Stimulated activated naive CD8-positive, alpha-beta T cell treated with anti-CD3 and anti-CD28 coated beads, Interleukin-15, Interleukin-2, amounts not matched to agents 100 U/mL and 50 U/mL, for 24 hours (primary cell): ENCODE measurements around the gene KLK14.
A peak's percentile ranks its signal among the peaks of the same experiment; 100 is the strongest.

Source experiments
- ATAC-seq: fragments of 150-1000 bp; cut with Tn5 transposase; one replicate; pipeline ENCODE4 v1.10.0; 2021
- DNase-seq: peaks from one replicate; pipeline ENCODE4 v3.0.0; 2021

KLK14 gene, protein sequence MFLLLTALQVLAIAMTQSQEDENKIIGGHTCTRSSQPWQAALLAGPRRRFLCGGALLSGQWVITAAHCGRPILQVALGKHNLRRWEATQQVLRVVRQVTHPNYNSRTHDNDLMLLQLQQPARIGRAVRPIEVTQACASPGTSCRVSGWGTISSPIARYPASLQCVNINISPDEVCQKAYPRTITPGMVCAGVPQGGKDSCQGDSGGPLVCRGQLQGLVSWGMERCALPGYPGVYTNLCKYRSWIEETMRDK

DNA sequence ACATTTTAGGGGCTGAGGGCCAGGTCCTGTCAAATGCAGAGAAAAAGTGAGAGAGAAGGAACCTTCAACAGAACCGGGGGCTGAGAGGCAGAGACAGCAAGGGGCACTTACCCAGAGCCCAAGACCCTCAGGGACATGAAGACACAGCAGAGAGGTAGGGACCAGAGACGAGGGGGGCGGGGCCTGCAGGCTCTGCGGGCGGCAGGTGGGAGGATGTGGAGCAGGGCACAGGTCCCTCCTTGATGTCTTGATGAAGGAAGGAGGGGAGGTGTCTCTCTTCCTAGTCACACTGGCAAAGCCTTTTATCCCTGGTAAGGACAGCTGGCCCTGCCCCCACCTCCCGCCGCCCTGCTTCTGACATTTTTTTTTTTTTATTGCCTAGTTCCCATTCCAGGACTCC is at the start of gene KLK14:
TSS of gene KLK14 (minus strand) at position 277 of the 400 bp plus-strand sequence. CDS start at position 4, 273 bp downstream.
- no peak for DNase-seq
- ATAC-seq = no peak

DNA sequence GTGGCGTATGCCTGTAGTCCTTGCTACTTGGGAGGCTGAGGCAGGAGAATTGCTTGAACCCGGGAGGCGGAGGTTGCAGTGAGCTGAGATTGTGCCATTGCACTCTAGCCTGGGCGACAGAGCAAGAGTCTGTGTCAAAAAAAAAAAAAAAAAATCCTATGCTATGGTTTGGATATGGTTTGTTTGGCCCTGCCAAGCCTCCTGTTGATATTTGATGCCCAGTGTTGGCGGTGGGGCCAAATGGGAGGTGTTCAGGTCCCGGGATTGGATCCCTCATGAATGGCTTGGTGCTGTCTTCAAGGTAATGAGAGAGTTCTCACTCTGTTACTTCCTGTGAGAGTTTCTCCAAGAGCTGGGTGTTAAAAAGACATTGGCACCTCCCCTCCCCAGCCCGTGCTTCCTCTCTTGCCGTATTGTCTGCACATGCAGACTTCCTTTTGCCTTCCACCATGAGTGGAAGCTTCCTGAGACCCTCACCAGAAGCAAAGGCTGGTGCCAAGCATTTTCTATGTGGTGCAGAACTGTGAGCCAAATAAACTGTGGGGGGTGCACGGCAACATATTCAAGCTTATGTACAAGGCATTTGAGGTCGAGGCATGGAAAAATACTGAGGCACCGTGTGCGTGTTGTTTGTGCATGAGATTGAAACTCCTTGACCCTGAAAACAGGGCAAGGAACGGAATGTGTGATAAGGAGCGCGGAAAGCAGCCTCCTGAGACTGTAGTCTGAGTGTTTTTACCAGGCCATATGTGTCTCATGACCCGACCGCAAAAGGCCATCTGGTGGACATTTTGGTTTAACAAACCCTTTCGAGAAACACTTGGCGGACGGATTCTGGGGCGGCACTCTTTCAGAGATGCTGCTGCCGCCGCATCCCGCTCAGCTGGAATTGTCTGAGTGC is 49.3 kb upstream of the KLK14 start:
- peak; percentile 41 for ATAC-seq
- DNase-seq = peak; percentile 45

DNA sequence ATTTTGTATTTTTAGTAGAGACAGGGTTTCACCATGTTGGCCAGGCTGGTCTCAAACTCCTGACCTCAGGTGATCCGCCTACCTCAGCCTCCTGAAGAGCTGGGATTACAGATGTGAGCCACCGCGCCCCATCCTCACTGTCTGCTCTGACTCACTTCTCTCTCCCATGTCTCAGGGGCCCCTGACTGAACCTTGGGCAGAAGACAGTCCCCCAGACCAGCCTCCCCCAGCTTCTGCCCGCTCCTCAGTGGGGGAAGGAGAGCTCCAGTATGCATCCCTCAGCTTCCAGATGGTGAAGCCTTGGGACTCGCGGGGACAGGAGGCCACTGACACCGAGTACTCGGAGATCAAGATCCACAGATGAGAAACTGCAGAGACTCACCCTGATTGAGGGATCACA is 47.0 kb upstream of the KLK14 start:
- DNase-seq = no peak
- no peak for ATAC-seq

DNA sequence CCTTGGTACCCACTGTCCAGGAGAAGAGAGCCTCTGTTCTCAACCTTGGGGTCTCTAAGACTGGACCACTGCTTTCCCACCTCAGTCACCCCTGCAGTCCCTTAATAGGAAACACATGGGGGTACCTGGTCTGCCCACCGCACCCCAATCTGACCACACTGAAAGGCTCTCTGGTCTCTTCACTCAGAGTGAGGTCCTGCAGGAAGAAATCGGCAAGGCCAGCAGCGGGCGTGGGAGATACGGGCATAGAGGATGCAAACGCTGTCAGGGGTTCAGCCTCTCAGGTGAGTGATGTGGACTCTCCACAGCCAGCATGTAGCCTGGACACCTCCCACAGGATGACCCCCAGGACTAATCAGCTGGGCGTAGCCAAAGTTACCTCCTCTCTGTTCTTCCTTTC is 45.5 kb upstream of the KLK14 start:
- DNase-seq (no peak), ATAC-seq (no peak)

DNA sequence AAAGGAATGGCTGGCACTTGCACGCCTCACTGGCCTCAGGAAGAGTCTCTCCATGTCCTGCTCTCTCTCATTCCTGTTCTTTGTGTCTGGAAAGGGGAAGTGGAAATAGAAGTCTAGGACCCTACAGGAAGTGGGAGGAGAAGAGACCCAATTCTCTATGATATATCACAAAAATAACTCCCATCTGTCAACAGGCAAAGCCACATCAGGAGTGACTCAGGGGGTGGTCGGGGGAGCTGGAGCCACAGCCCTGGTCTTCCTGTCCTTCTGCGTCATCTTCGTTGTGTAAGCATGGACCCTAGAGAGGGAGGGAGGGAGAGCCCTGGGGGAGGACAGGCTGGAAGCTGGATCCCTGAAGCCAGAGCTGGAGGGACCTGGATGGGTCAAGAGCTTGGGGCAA is 45.1 kb upstream of the KLK14 start:
- DNase-seq = peak; percentile 49
- ATAC-seq = peak; percentile 42

DNA sequence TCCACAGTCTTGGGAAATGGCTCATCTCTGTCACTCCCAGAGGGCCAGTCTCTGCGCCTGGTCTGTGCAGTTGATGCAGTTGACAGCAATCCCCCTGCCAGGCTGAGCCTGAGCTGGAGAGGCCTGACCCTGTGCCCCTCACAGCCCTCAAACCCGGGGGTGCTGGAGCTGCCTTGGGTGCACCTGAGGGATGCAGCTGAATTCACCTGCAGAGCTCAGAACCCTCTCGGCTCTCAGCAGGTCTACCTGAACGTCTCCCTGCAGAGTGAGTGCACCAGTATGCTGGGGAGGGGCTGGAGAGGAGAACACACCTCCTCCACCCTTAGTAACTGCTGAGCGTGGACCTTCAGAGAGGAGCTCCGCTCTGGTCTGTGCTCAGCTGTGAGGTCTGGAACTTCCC is 44.3 kb upstream of the KLK14 start:
- DNase-seq (no peak), ATAC-seq (no peak)

DNA sequence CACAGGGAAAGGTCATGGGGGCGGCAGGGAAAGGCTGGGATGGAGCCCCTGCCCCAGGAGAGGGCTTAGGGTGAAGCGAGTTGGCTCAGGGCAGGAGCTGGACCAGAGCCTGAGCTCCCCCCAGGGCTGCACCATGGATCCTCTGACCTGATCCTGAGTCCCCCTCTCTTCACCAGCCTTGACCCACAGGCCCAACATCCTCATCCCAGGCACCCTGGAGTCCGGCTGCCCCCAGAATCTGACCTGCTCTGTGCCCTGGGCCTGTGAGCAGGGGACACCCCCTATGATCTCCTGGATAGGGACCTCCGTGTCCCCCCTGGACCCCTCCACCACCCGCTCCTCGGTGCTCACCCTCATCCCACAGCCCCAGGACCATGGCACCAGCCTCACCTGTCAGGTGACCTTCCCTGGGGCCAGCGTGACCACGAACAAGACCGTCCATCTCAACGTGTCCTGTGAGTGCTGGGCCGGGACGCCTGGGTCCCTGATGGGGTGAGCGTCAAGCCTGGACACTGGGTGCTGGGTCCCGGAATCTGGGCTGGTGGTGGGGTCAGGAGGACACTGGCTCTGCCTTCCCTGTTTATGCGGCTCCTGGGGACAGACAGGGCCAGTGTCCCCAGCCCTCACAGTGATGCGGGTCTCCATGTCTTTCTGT is 42.9 kb upstream of the KLK14 start:
- ATAC-seq (no peak), DNase-seq (no peak)

DNA sequence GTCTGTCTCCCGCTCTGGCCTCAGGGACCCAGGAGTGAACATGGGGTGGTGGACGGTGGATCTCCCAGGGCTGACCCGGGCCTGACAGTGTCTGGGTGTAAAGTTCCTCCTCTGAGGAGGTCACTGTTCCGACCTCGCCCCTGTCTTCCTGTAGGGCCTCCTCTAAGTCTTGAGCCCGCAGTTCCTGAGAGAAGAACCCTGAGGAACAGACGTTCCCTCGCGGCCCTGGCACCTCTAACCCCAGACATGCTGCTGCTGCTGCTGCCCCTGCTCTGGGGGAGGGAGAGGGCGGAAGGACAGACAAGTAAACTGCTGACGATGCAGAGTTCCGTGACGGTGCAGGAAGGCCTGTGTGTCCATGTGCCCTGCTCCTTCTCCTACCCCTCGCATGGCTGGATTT is 42.0 kb upstream of the KLK14 start, which contains the start of gene SIGLEC9:
TSS of gene SIGLEC9 (plus strand) at position 178 of the 400 bp plus-strand sequence. CDS start at position 247, 69 bp downstream.
- DNase-seq (no peak), ATAC-seq (no peak)

DNA sequence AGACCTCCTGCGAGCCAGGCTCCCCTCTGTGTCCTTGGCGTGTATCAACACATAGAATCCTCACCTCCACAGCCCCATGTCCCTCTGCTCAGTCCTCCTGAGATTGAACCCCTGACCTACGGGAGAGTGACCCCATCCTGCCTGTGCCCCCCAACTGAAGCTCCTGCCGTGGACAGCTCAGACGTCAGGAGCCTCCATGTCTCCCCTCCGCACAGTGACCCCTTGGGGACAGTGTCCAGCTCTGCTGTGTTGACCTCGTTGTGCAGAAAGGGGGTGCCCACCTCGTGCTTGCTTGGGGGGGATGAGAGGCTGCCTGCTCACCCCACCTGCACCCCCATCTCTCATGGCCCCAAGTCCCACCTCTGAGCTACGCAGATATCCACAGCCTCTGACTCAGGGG is 41.5 kb upstream of the KLK14 start:
- DNase-seq = no peak

DNA sequence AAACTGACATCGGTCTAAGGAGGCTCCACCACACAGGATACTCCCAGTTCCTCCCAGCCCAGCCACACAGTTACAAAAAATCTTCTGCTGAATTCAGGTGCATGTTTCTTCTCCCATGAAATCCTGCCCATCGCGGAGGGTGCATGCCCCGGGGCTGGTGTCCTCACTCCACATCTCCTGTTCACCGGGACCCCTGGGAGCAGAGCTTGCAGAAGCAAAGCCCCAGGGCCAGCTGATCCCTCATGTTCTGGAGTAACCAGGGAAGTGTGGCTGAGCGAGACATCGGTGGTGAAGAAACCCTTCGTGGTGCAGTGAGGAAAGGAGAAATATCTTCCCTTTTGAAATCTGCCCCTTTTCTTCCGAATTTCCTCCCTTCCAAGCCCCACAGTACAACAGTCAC is 41.1 kb upstream of the KLK14 start:
- ATAC-seq = no peak
- no peak for DNase-seq

More for the DNA sequence above, 41.5 kb upstream of the KLK14 start:
- ATAC-seq = no peak

DNA sequence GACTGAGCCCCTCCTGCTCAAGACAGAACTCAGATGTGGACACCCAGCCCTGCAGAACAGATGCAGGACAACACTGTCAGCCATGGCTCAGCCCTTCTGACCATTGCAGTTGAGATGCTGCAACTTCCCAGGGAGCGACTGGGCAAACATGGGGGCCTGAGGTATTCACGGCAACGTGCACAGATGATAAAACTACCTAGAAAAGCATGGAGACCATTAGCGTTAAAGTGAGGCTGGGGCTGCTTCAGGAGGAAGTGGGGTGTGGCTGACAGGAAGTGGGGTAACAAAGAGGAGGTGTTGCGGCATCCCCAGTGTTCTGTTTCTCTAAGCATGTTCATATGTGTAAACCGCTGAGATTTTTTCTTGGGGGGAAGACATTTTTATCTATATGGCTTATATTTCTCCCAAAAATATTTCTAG is 40.7 kb upstream of the KLK14 start:
- no peak for DNase-seq
- ATAC-seq = no peak

DNA sequence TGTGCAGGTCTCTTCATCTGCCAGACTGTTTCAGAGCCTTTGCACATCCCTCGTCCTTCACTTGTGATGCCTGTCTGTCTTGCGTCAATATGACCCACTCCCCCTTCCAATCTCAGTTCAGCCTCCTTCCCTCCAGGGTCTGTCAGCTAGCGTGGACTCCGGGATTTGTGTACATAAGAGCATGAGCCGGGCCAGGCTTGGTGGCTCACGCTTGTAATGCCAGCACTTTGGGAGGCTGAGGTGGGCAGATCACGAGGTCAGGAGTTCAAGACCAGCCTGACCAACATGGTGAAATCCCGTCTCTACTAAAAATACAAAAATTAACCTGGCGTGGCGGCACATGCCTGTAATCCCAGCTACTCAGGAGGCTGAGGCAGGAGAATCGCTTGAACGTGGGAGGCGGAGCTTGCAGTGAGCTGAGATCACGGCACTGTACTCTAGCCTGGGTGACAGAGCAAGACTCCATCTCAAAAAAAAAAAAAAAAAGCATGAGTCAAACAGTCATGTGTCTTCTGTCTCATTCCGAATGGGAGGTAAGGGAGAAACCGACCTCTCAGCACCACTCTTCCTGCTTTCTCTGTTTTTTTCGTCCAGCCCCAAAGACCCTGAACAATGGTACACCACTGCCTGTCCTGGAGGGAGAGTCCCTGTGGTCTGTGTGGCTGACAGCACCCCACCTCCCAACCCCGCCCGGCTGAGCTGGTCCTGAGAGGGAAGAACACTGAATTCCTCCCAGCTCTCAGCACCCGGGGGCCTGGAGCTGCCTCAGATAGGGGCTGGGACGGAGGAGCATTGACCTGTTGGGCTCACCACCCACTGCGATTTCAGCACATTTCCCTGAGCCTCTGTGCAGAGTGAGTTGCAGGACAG is 39.7 kb upstream of the KLK14 start:
- peak; percentile 39 for DNase-seq

DNA sequence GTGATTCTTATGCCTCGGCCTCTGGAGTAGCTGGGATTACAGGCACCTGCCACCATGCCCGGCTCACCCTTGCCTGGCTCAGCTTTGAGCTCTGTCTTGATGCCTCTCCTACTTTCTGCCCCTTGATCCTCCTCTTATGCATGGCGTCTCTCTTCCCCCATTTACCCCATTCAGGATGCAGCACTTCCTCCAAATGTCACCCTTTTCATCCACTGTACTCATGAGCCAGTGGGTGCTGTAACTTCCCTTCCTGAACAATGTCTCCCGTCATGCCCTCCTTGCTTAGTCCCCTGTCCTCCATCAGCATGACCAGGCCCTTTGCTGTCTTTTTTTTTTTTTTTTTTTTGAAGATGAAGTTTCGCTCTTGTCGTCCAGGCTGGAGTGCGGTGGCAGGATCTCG is 38.6 kb upstream of the KLK14 start:
- no peak for ATAC-seq

More for the DNA sequence above, 39.7 kb upstream of the KLK14 start:
- peak; percentile 35 for ATAC-seq

DNA sequence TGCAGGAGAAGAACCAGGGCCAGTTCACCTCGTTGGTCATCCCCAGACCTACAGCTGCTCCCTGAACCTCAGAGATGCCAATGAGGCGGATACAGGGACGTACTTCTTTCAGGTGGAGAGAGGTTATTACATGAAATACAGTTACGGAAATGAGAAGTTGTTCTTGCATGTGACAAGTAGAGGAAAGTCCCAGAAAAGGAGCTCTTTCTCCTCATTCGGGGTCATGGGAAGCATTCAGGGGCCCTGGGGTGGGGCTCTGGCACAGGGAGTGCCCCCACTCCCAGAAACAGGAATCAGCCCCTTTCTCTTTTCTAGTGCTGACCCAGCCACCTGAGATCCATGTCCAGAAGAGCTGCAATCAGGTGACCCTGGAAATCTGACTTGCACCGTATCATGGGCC is 37.5 kb upstream of the KLK14 start:
- ATAC-seq (no peak), DNase-seq (no peak)

More for the DNA sequence above, 38.6 kb upstream of the KLK14 start:
- DNase-seq = no peak

DNA sequence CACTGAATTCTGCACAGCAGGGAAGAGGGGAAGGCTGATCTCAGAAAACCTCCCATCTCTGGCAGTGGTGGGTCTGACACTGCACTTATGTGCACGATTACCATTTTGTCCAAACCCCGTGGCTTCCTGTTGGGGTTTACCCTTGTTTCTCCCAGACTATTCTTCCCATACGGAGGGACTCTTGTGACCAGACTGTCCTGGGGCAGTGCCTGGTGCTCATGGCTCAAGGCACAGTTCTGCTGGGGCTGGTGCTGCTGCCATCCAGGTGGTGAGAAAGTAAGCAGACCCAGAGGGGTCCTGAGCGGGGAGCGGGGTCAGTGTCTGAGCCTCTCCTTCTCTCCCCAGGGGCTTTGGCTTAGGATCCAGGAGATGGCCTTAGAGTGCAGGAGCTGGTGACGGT is 36.9 kb upstream of the KLK14 start:
- ATAC-seq (no peak), DNase-seq (no peak)

DNA sequence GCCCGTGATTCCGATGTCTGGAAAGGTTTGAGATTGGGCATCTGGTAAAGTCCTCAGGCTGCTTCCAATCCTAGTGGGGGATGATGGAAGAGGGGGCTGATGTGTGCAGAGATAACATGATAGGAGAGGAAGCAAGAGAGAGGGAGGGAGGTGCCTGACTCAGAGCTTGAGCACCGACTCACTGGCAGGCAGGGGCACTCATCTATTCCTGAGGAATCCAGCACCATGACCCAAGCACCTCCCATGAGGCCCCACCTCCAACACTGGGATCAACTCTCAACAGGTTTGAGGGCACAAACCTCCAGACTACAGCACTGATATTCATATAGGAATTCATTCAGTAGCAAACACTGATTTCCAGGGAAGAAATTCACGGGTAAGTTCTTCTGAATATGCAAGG is 36.4 kb upstream of the KLK14 start:
- DNase-seq (no peak), ATAC-seq (no peak)

DNA sequence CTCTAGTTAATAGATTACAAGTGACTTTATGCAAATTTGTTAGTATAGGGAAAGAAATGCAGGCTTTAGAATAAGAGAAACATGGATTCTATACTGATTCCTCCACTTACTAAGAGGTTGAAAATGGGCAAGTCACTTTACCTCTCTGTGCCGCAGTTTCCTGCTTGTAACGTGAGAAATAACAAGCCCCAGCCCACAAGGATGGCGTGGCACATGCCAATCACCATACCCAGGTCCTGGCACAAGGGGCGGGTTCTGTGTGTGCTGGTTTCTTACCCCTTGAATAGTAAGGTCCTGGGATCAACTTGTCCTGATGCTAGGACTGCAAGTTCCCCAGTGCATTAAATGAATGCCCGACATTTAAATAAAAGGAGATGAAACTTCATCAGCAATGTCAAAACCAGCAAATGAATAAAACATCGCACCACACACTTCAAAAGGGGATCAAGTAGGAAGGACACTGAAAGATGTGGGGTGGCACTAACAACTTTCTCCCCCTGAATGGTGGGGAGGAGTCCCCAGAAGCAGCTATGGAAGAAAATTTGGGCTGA is 34.1 kb upstream of the KLK14 start:
- ATAC-seq = no peak
- no peak for DNase-seq

DNA sequence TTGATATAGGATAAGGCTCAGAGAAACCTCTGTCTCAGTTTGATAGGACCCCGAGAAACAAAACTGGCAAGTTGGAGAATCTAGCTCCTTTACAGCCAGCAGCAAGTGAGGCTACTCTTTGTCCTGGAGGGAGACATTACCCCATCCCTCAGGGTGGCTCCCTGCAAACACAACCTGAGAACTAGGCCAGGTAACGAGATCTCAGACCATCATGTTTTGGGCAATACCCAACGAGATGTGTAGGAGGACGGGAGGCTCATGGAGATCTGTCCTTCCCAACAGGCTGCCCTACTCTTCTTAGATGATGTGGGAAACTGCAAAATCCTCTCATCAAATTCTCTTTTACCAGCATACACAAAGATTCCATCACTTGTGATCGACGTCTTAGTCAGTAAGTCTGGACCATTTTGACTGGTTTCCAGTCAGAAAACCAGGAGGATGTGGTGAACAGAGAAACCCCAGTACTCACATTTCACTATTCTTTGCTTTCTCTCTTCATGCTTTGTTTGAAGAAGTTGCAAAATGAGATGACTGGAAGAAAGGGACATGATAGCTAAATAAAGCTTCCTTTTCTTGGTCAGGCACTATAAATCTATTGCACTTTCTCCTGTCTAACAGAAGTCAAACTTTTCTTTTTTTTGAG is 31.5 kb upstream of the KLK14 start:
- ATAC-seq (peak; percentile 86), DNase-seq (no peak)

DNA sequence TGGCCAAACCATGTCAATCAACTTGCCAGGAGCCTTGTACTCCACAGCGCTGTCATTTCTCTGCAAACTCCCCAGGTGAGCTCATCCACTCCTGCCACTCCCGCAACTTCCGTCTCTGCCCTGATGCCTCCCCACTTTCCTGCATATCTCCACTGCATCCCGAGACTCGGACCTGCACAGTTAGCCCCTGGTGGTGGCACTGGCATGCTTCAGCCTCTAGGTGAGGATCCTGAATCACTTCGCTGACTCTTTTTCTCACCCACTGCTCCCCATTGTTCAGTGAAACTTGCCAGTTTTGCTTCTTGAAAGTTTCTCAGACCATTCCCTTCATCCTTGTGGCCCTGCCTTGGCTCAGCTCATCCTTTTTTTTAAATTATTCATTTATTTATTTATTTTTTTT is 28.9 kb upstream of the KLK14 start:
- no peak for DNase-seq
- ATAC-seq = no peak

DNA sequence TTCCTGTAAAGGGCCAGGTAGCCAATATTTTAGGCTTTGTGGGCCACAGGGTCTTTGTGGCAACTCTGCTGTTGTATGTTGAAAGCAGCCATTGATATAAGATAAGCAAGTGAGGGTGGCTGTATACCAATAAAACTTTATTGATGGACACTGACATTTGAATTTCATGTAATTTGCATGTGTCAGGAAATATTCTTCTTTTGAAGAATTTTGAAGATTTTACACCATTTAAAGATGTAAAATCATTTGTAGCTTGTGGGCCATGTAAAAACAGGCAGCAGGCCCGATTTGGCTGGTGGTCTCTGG is 27.9 kb upstream of the KLK14 start:
- ATAC-seq (no peak), DNase-seq (no peak)

DNA sequence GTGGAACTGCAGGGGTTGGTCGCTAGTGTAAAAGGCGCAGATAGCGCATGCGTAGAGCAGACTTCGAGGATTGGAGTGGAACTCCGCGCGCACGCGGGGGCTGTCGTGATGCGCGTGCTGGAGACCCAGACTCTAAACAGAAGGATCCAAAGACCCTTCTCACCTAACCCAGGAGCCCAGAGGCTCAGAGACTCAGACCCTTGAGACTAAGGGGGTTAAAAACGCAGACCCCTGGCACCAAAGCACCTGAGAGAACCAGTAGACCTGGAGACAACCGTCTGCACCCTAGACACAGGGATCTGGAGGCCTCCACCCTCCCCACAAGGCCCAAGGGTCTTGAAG is 26.1 kb upstream of the KLK14 start:
- ATAC-seq = peak; percentile 6
- DNase-seq = no peak
